MCF 10A (cell line): ENCODE measurements around the gene KLF13. TPM values are rescaled to one million over a fixed set of nuclear protein-coding genes. Genes with fewer than 3 reads are reported as not detected.

ENCODE experiments used
- BruUV-seq: library from RNA; stranded (reverse); fragments of 400-500 nt; replicated peaks from 2 replicates; lab custom pipeline; 2021; lab: Mats Ljungman, UMichigan
- CTCF ChIA-PET: fragments of 300-600 bp; sonication (Branson Sonifier 250); formaldehyde crosslinking; extraction: SDS; loops from one replicate; lab custom pipeline; 2021; ENCODE audit warnings: antibody characterized with exemption, inconsistent platforms; lab: Yijun Ruan, JAX
- POLR2A ChIA-PET: fragments of 300-600, 350-650 bp; sonication (Branson Sonifier 250); formaldehyde crosslinking; extraction: SDS; loops from one replicate; lab custom pipeline; 2020; ENCODE audit warnings: antibody characterized with exemption, inconsistent platforms; lab: Yijun Ruan, JAX
- DNase-seq: peaks from one replicate; pipeline ENCODE4 v3.0.0-alpha.2; 2018; ENCODE audit not compliant: unreplicated experiment
- H3K27ac Mint-ChIP-seq: one replicate; pipeline ENCODE4 v1.8.0; 2022; ENCODE audit warnings: mild to moderate bottlenecking, low read depth, mixed read lengths; ENCODE audit not compliant: unreplicated experiment
- H3K27me3 Mint-ChIP-seq: one replicate; pipeline ENCODE4 v1.8.0; 2022; ENCODE audit warnings: mixed read lengths; ENCODE audit not compliant: insufficient read depth, unreplicated experiment
- H3K36me3 Mint-ChIP-seq: one replicate; pipeline ENCODE4 v1.8.0; 2022; ENCODE audit warnings: mild to moderate bottlenecking, moderate library complexity, mixed read lengths; ENCODE audit not compliant: insufficient read depth, unreplicated experiment
- H3K4me1 Mint-ChIP-seq: one replicate; pipeline ENCODE4 v1.8.0; 2022; ENCODE audit warnings: mixed read lengths; ENCODE audit not compliant: insufficient read depth, unreplicated experiment
- H3K4me3 Mint-ChIP-seq: one replicate; pipeline ENCODE4 v1.8.0; 2022; ENCODE audit warnings: mild to moderate bottlenecking, moderate library complexity, mixed read lengths; ENCODE audit not compliant: unreplicated experiment
- H3K9me3 Mint-ChIP-seq: one replicate; pipeline ENCODE4 v1.8.0; 2022; ENCODE audit warnings: mixed read lengths; ENCODE audit not compliant: unreplicated experiment
- intact Hi-C: fragments of 100-400 bp; cut with micrococcal nuclease; formaldehyde crosslinking; loops from 2 replicates; pipeline ENCODE4 v1.14.1; 2022
- total RNA-seq: library from RNA; stranded (reverse); gene quantifications from 2 replicates; pipeline ENCODE4 v1.2.3, GENCODE V29; 2022
- TF ChIP-seq, protein P1 (sequence below): fragments of 200-600 bp; IDR thresholded peaks from one replicate; pipeline ENCODE4 v1.8.0; 2022; ENCODE audit warnings: antibody characterized with exemption, mild to moderate bottlenecking; ENCODE audit not compliant: unreplicated experiment

KLF13 gene
- total RNA-seq, 1 experiment from 2014 or later = 83.1 TPM

DNA sequence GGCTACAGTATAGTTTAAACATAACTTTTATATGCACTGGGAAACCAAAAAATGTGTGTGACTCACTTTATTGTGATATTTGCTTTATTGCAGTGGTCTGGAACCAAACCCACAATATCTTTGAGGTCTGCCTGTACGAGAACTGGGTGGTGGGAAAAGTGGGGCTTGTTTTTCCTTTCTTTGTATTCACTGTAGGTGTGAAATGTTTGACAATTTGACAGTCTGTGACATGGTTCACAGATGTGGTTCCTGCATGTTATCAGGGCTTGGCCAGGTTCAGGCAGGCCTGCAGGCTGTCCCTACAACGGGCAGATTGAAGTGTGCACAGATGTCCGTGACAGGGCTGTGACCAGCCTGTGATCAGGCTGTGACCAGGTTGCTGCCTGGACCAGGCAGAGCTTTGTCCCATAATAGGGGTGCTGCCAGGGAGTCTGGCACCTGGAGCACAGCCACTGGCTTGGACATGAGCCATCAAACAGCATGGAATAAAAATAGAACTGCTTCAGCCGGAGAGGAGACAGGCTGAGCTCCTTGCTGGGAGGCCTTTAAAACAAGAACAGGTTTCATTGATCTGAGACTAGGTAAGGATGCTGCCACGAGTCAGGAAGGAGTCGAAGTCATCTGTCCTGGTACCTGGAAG is 61.0 kb downstream of the KLF13 start:
- TF ChIP-seq, protein P1, sequence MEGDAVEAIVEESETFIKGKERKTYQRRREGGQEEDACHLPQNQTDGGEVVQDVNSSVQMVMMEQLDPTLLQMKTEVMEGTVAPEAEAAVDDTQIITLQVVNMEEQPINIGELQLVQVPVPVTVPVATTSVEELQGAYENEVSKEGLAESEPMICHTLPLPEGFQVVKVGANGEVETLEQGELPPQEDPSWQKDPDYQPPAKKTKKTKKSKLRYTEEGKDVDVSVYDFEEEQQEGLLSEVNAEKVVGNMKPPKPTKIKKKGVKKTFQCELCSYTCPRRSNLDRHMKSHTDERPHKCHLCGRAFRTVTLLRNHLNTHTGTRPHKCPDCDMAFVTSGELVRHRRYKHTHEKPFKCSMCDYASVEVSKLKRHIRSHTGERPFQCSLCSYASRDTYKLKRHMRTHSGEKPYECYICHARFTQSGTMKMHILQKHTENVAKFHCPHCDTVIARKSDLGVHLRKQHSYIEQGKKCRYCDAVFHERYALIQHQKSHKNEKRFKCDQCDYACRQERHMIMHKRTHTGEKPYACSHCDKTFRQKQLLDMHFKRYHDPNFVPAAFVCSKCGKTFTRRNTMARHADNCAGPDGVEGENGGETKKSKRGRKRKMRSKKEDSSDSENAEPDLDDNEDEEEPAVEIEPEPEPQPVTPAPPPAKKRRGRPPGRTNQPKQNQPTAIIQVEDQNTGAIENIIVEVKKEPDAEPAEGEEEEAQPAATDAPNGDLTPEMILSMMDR = no peak
- Mint-ChIP-seq H3K36me3 (peaks cover 9% of the 10 kb centered on the region), H3K9me3 (peaks cover 6% of the 10 kb centered on the region), H3K27ac (peak overlapping the region; percentile 86), H3K4me3 (no peak overlapping the region), H3K4me1 (peaks cover 20% of the 10 kb centered on the region), H3K27me3 (no peaks in the 10 kb centered on the region)
- CTCF ChIA-PET = interaction anchor here (0.8 to 1.1 kb wide), 2 partner anchors 22 to 103 kb away, joined by 3 read pairs; no protein-coding TSS in a partner anchor
- intact Hi-C loops = no loop called here
- BruUV-seq = no TSS peak
- POLR2A ChIA-PET = interaction anchor here (0.7 to 1.3 kb wide), 2 partner anchors 10 to 59 kb away, joined by 3 read pairs; no protein-coding TSS in a partner anchor
- DNase-seq = peak; percentile 51

DNA sequence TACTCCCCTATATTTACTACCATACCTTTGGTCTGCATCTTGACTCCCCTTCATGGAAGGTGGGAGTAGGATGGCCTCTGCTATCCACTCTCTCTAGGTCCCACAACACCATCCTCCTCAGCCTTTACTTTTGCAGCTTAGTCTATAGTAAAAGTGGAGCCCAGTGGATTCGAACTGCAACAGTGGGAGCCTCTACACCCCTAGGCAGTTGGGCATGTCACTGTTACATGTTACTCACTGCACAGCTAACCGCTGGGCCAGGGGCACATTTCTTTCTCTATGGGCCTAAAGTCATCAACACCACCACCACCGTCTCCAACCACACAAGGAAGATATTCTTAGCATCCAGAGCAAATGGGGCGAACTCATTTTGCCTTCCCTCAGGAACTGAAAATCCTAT is 62.9 kb downstream of the KLF13 start:
- CTCF ChIA-PET = interaction anchor here (0.6 to 1.1 kb wide), 7 partner anchors 23 to 1710 kb away, joined by 3 to 7 read pairs (median 3); no protein-coding TSS in a partner anchor
- Mint-ChIP-seq H3K27me3 (no peaks in the 10 kb centered on the region), H3K27ac (no peak overlapping the region), H3K36me3 (peaks cover 3% of the 10 kb centered on the region), H3K4me3 (no peak overlapping the region), H3K4me1 (peaks cover 19% of the 10 kb centered on the region), H3K9me3 (peaks cover 6% of the 10 kb centered on the region)
- no peak for DNase-seq
- intact Hi-C loops = no loop called here
- TF ChIP-seq, protein P1 = no peak
- POLR2A ChIA-PET = interaction anchor here (0.6 to 1.2 kb wide), 2 partner anchors 9 to 30 kb away, joined by 3 read pairs; no protein-coding TSS in a partner anchor
- no TSS peak for BruUV-seq

DNA sequence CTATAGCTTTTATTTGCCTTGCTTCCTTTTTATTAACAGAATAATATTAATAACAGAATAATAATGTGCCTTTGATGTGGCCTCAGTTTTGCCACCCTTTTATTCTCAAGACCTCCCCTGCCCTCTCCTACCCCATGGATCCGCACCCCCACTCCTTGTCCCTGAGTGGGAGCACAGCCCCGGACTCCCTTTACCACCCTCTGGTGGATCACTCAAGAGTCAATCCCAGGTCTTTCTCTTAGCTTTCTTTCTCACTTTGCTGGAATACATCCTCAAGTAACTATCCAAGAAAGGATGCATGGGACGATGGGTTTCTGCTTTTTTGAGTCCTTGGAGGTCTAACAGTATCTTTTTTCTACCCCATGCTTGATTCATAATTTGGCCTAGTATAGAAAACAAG is 63.4 kb downstream of the KLF13 start:
- Mint-ChIP-seq H3K27me3 (no peaks in the 10 kb centered on the region), H3K4me1 (peaks cover 20% of the 10 kb centered on the region), H3K9me3 (peaks cover 6% of the 10 kb centered on the region), H3K4me3 (no peak overlapping the region), H3K36me3 (no peaks in the 10 kb centered on the region), H3K27ac (no peak overlapping the region)
- intact Hi-C loops = no loop called here
- ChIA-PET POLR2A (interaction anchor here (0.6 to 1.2 kb wide), 2 partner anchors 9 to 30 kb away, joined by 3 read pairs; no protein-coding TSS in a partner anchor), CTCF (interaction anchor here (0.6 to 1.1 kb wide), 5 partner anchors 24 to 410 kb away, joined by 3 read pairs; no protein-coding TSS in a partner anchor)
- TF ChIP-seq, protein P1 = no peak
- DNase-seq = no peak
- no TSS peak for BruUV-seq

DNA sequence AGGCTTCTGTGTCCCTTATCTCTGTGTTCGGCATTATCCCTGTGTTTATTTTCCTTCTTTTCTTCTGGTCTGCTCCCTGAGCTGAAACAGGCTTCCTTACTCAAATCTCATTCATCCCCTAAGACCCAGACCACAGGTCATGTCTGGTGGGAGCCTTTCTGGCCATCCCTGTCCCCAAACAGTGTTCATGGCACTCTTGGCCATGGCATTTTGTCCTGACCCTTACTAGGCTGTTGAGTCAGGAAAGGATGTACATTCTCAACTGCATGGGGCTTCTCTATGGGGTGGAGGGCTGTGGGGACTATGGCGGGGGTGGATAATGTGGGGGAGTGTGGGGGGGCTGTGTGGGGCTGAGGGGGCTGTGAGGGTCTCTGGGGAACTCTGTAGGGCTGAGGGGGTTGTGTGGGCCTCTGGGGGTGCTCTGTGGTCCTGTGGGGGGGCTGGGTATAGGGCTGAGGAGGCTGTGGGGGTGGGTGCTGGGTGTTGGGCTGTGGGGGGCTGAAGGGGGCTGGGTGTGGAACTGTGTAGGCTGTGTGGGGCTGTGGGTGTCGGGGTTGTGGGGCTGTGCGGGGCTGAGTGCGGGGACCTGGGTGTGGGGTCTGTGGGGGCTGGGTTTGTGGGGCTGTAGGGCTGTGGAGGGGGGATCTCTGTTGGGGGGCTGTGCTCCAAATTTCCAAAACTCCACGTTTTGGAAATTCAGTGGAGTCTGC is 64.3 kb downstream of the KLF13 start:
- H3K4me3 Mint-ChIP-seq = no peak overlapping the region
- DNase-seq = no peak
- ChIA-PET CTCF (interaction anchor here (0.6 kb wide), 1 partner anchor 97 kb away, joined by 3 read pairs; no protein-coding TSS in a partner anchor), POLR2A (no interaction called here)
- H3K36me3 Mint-ChIP-seq = no peaks in the 10 kb centered on the region
- intact Hi-C loops = no loop called here
- TF ChIP-seq, protein P1 = no peak
- H3K27me3 Mint-ChIP-seq = no peaks in the 10 kb centered on the region
- H3K9me3 Mint-ChIP-seq = peaks cover 6% of the 10 kb centered on the region
- BruUV-seq = no TSS peak
- H3K4me1 Mint-ChIP-seq = peaks cover 26% of the 10 kb centered on the region
- H3K27ac Mint-ChIP-seq = no peak overlapping the region
